HG02943 (cell line): ENCODE data around the gene RYR3.

Experiments
- ATAC-seq: cut with Tn5 transposase; IDR thresholded peaks from one replicate; pipeline ENCODE4 v1.9.1; 2021; ENCODE audit warnings: mild to moderate bottlenecking, low read depth, moderate library complexity; ENCODE audit not compliant: unreplicated experiment

The RYR3 gene

DNA sequence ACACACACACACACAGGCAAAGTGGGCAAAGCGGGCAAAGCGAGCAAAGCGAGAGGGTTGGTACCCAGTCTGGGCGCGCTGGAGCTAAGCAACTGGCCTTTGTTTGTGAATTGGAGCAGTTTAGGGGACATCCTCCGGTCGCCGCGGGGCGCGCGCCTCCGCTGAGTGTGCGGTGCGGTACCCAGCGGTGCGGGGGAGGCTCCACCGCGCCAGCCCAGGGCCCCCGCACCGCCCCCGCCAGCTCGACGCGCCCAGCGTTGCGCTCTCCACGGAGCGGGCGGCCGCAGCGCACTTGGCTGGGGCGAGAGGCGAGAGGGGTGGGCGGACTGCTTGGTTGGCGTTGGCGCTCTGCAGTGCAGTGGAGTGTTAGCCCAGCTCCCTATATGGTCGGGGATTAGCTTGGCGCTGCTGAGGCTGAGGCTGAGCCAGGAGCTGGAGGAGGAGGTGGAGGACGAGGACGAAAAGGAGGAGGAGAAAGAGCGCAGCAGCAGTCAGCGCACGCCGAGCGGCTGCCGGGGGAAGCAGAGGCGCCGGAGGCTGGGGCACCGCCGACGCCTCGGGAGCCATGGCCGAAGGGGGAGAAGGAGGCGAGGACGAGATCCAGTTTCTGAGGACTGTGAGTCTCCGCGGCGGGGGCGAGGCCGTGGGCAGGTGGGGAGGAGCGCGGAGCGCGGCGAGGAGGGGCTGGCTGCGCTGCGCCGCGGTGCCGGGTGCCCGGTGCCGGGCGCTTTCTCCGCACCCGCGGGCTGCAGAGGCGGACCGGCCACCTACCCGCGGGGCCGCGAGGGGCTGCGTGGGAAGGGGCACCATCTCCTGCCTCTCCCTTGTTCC is at the start of gene RYR3:
Gene RYR3, plus strand, starts transcription at position 487 of the 831 bp plus-strand sequence. Its CDS starts 79 bp downstream, at position 566.
- ATAC-seq = no peak

DNA sequence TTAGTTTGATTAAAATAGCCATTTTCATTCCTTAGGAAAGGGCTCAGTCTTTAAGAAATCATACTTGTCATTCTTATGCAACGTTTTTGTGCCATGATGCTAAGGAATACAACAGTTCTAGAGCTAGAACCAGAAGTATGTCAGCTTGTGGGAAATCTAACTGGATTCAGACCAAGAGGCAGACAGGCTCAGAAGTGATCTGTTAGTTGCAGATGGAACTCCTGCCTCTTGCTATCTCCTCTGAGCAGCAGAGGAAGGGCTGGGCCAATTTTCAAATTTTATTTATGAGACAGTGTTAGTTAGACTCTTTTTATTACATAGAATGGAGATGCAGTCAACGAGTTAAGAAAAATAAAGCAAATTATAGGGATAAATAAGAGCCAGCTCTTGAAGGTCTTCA is 48.5 kb upstream of the RYR3 start:
- no peak for ATAC-seq

DNA sequence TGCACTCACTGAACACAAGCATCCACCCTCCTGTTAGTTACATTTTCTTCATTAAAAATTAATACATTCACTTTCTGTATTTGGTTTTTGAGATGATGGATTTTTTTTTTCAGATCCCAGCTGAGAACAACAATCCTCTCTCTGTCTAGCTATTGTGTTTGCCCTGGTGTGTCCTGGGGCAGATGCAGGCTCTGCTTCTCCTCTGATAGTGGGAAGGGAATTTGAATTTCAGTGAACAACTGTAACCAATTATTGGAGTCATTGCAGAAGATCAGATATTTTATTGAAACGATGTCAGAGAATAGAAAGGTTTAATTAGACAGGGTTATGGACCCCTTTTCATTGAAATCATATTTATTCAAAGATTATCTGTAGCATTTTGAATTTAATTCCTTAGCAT is 33.1 kb upstream of the RYR3 start:
- no peak for ATAC-seq

DNA sequence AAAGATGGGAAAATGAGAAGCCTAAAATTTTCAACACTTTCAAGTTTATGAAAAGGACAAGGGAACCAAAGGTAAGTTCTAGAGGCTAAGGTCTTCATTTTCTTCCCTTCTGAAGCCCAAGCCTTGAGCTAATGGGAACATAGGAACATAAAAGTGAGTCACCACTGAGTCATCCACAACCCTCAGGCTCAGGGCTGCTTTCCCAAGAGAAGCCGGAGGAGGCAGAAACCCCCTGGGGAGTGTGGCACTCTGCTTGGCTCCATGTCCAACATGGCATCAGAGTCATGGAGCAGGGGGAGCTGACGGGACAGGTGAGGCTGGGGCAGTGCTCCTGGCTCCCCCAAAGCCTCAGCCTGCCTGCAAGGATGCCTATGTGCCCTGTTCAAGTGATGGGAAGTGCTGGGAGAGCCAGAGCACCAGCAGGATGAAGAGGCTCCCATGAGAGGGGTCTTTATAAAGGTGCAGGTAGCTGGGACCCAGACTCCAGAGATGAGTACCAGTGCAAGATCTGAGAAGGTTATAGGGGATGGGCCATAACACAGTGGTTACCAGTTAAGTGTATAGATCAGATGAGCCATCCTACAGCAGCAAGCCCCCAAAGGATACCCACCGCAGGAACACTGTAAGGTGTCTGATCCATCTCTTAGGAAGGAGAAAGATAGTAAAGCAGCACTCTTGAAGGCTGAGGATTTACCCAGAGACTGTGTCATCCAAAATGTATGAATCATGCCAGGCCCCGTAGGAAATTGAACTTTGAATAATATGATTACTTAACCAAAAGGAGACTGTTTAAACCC is 31.8 kb upstream of the RYR3 start:
- ATAC-seq = no peak

DNA sequence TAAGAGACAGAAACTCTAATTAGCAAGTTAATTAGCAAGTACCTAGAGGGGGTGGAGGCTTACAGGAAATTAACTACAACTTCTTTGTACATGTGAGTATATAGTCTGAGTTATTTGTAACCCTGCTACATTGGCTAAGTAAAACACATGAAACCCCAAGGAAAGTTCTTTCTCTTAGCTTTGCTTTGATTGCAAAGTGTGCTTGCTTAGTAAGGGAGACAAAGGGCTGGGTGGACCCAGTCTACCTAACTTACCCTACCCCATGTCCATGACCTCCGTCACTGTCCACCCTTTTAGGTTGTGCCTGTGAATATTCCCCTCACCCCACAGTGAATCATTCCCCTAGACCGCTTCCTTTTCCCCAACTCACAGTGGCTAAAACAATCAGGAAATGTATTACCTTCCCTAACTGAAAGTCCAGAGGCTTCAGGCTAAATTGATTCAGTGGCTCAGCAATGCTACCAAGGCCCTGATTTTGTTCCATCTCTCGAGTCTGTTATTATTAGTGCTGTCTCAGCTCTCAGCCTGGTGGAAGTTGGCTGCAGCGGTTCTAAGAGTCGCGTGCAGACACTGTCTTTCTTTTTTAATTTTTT is 31.1 kb upstream of the RYR3 start:
- no peak for ATAC-seq

DNA sequence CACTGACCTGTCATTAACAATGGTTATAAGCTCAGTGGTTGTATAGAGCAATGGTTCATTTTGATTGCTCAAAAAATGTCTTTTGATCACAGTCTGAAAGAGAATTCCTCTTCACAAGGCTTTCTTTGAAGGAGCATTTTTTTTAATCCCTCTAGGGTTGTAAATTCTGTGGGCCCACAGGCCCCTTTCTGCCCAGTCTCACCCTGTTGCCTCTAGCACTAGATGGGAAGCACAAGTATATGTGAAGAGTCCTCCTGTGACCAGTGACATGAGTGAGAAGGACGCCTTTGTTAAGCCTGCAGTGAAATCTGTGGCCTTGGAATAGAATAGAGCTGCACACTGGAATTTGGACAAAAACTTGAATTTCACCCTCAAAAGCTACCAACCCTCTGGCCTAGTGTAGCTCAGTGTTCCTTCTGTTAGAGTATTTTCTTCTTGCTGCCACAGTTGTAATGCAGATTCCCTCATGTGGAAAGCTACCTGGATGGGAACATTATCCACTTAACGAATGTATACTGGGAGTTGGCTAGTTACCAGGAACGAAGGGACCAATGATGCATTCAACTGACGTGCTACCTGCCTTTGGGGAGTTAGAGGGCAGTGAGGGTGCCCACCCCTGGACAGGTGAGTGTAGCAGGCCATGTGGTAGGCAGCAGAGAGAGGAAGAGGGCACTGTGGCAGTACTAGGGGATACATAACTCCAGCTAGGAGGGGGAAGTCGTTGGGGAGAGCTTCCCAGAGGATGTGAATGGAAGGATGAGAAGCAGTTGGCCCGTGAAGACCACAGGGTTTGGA is 28.3 kb upstream of the RYR3 start:
- no peak for ATAC-seq

DNA sequence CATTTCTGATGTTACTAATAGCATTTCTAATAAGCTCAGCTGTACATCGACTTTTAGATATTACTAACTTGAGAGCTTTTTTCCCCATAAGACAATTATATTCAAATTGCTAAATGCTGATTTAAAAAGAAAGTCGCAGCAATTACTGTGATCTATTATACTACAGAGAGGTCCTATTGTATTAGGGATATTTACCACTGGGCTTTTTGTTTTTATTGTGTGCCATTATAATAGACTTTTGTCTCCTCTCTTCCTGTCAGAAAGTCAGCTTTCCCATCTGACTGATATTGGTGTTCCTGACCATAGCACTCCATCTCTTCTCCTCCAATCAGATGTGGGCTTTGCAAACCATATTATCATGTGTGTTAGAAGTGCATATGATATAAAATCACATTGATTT is 27.2 kb upstream of the RYR3 start:
- ATAC-seq = no peak

DNA sequence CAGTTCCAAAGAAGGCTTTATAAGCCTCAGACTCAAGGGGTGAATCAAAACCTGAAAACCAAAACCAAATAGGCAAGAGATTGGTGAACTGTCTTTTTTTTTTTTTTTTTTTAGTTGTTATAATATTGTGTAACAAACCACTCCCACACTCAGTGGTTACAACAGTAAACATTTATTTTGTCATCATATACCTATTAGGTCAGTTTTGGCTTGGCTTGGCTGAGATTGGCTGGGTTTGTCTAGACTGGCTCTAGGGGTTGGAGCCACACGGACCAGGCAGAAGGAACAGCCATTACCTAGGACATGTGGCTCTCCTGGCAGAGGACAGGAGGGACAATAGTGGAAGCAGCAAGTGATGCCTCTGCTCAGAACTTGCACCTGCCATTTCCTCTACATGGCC is 26.4 kb upstream of the RYR3 start:
- ATAC-seq = no peak

DNA sequence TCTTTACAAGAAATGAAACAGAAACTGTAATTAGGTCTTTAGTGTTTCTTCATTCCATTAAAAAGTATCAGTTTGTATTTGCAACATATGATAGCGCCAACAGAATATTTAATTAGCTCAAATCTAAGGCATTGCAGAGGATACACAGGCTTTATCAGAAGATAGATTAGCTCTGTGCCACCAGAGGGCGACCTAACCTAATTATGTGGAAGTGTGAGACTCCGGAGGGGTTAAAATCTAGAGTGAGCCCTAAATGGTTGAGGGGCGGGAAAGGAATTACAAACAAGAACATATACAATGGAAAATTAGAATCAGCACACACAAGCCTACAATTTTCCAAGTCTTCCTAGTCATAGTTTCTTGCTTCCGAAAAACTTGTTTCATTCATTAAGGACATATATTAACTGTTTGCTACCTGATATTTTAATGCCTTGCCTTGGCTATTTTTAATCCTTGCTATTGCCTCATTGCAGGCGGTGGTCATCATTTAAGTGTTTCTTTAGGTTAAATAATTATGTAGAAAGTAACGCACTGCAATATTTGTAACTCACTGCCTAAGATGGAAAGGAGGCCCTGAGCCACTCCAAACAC is 18.0 kb upstream of the RYR3 start:
- no peak for ATAC-seq

DNA sequence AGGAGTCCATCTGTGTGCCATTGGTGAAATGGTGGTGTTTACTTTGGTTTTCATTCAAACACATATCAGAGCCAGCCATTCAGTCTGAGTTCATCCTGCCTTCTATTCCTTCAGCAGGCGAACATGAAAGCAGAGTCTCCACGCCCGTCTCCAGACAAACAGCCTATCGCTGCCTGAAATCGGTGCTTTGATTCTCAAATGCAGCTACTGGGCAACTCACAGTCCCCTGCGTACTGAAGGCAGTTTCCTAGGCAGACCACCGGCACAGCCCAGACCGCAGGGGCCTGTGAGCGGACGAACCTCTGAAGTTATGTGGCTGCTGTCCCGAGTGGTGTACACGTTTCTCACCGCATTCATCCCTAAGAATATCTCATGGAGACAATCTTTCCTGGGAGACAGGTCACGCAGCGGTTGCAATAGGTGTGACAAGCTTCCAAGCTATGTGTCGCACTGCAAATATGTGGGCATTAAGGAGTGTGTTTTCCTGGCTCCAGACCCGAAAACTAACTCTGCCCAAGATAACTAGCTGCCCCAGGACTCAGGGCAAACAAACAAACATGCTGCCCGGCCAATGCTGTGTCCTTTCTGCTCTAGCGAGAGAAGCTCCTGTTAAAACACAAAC is 16.9 kb upstream of the RYR3 start:
- no peak for ATAC-seq

DNA sequence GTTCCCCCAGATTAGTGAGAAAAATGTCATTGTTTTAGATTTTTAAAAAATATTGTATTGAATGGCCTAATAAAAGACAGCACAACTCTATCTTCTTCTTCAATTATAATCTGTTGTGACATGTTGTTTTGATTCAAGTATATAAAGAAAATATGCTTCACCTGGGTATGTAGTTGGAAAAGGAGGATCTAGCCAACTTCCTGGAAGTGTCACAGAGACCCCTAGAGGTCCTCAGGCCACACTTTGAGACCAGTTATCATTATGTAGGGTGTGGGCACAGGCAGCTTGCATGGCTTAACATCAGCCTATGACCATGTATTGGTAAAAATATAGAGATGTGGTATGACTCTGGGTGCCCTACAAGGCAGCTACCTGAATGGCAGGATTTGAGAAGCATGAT is 14.7 kb upstream of the RYR3 start:
- ATAC-seq = no peak

DNA sequence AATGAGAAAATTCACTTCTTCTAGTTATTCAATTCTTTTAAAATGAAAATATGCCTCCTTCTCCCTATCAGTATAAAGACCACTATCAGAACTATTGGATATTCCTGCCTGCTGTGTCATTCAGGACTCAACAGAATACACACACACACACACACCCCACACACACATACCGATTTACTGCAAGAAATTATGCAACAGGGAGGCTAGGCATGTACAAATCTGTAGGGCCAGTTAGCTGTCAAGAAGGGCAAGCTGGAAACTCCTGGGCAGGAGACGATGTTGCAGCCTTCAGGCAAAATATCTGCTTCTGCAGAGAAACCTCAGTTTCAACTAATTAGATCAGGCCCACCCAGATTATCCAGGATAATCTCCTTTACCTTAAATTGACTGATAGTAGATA is 13.9 kb upstream of the RYR3 start:
- no peak for ATAC-seq

DNA sequence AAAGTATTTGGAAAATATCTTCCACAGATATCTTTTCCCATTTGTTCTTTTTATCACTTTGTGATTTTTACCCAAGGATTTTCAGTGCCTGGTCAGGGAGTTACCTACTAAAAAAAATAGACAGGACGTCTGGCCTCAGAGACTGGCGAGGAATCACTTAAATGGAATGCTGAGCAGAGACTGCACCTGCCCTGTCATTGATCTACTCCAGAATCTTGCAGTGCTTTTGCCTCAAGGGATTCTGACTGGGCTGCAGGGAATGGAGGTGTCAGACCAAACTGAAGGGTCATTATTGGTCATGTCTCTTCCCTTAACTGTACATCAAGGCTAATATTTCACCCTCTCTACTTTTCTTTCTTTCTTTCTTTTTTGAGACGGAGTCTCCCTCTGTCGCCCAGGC is 12.1 kb upstream of the RYR3 start:
- ATAC-seq = no peak

DNA sequence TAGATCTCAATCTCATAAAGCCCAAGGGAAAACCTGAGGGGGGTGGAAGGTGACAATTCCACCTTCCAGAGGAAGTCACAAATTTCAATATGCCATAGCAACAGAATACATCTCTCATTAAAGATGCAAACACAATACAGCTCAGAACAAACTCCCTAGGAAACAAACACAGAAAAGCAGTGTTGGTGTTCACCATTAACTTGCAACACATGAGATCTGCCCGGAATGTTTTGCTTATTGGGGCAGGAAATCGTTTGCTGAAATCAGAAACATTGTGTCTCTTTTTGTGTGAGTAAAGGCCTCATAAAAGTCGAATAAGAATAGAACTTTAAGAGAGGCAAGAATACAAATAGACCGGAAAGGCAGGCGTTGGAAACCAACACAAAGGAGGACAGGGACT is 5.8 kb upstream of the RYR3 start:
- no peak for ATAC-seq

DNA sequence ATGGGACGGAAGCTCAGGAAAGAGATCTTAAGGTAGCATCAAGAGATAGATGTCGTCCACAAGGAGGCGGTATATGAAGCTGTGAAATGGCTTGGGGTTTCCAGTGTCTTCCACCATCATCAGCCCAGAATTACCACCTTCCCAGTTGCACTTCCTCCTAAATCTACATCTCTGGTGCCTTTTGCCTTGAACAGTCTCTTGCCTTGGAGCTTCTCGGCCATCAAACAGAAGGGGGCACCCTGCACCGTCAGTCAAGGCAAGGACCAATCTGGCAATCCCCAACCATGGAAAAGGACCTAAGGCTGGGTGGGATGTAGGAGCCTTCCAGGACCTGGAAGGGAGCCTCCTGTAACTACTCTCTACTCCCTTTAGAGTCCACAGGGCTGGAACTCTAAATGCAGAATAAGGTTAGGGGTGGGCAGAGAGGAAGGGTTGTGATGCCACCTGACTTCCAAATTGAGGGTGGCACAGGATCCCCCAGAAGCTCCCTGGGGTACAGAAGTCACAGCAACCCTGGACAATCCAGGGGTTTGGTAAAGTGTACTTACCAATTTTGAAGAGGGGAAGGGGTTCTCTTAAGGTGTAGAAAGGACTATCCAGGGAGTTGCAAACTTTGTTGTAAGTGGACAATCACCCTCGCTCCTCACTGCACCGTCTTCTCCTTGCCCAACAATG is 1.0 kb upstream of the RYR3 start:
- ATAC-seq = no peak

DNA sequence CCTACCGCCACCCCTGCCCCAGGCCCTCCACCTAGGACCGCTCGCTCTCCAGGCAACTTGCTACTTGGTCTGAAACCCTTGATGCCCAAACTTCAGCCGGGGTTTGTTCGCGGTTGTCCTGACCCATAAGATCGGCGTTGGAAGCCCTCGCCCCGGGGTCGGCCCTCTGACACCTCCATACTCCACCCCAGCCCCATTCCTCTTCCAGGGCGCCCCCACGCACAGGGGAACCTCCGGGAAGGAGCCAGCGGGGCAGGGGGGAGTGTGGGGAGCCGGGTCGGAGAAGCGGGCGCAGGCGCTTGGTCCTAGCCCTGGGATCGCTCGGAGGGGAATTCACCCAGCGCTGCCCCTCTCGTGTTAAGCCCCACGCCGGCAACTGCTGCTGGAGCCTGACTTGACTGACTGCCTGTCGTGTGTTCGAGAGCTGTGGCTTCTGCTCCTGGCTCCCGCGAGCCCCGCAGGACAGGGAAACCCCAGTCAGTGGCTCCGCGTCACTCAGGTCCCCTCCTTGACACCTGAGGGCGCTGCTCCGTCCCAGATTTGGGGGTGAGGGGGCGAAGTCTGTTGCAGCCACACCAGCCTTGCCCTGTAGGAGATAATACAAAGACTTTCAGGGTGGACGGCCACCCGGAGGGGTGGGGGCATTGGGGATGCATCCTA is 675 bp downstream of the RYR3 start:
- no peak for ATAC-seq

DNA sequence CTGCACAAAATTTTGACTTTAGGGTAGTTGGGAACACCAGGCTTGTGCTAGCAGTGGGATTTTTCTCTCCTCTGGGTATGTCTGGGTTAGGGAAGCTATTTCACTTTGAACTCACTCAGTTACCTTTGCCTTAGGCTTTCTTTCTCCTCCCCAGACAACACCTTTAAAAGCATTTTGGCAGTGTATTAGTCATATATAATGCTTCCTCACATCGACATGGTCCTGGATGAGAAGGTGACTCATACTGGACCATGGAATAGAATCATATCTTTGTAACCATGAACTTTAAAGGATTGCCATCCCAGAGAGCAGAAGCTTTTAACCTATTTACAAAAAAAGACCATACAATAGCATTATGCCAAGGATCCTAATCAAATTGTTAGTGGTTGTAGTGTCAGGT is 2.7 kb downstream of the RYR3 start:
- ATAC-seq = no peak

DNA sequence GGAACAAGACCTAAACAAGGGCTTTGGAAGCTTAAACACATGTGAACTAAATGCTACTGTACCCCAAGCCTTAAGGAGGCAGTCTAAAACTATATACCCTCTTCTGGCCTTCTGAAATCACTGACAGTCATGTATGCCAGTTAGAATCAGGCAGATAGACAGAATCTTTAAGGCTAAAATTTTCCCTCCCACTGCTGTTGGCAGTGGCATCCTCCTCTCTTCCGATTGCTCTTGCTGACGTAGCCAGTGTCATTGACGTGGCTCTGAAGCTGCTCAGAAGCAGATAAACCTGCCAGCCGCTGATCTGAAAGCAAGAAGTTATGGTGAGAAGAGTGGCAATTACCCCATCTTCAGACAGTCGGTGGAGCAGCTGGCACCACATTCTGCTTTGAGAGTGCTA is 3.3 kb downstream of the RYR3 start:
- ATAC-seq = no peak

DNA sequence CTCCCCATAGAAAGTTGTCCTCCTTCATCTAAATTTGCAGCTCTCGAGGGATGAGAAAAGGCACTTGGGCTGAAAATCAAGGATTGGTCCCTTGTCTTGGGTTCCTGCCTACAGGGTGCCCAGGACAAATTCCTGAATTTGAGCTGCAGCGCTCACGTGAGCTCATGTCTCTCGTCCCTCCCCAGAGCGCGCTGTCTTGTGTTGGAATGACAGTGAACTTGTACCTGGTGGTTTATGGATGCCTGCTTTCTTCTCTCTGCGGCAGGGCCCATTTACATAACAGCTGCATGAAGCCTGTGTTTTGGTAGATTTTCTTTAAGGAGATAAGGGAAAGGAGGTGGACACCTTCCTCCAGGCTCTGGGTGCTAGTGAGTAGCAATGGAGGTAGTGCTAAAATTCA is 4.3 kb downstream of the RYR3 start:
- no peak for ATAC-seq
